ENCODE data around the gene GRAMD2A. TPM values are rescaled to one million over a fixed set of nuclear protein-coding genes. Genes with fewer than 3 reads are reported as not detected.

Gene GRAMD2A
- total and polyA plus RNA-seq, 2 experiments from 2014 or later, result 0.70 to 2.8 TPM

GRCh38 chr15:72139667-72140066, 57.9 kb downstream of the GRAMD2A start (continued):
- no peak for TF ChIP-seq ETS1 (IDR thresholded peaks at IDR 0.05)

DNA sequence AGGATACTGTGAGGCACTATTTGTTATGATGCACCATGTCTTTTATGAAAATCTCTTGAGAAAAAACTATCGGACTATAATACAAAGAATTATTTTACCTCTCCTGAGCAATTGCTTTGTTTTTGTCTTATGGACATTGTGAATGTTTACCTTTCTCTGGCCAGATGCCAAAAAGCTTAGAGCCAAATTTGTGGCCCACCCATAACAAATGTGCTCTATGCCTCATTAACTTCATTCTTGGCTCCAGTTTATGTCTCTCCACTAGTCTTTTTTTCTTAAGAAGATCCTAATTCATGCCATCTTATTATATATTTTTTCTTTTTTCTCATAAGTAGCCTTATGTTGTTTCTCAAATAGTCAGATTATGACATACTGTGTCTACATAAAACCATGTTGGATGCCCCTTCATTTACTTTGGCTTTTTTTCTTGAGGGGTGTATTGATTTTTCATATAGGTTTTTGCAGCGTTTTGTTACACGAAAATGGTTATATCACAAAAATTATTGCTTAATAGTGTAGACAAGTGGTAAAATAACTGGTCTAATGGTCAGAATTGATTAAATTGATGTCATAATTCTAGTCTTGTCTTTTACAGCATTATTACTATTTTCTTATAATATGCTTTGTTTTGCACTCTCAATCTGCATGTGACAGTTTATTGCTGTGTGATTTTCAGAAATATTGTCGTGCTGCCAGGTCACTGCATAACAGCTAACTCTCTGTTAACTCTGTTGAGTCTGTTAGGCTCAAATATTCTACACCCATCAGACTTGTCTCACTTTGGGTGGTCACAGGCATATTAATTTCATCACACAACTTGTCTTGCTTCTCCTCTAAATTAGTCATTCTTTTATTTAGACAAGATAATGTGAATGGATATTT, 61.2 kb downstream of the GRAMD2A start:
- Histone ChIP-seq H3K9me2 (ENCODE audit: insufficient read depth) (no peaks in the 10 kb centered on the region), H3F3A (replicated peaks; ENCODE audit: low read depth) (no peaks in the 10 kb centered on the region), H3K36me3 (ENCODE audit: insufficient read depth) (no peaks in the 10 kb centered on the region), H3K4me2 (no peak overlapping the region), H3K79me2 (replicated peaks; ENCODE audit: insufficient read depth) (no peaks in the 10 kb centered on the region), H3K27ac (ENCODE audit: low read depth) (no peak overlapping the region), H2AFZ (no peak overlapping the region), H4K20me1 (replicated peaks; ENCODE audit: insufficient read depth) (no peaks in the 10 kb centered on the region), H3K4me3 (no peak overlapping the region), H3K27me3 (ENCODE audit: insufficient read depth) (no peaks in the 10 kb centered on the region), H3K4me1 (ENCODE audit: insufficient read depth) (no peaks in the 10 kb centered on the region)
- Mint-ChIP-seq H3K4me1 (no peaks in the 10 kb centered on the region), H3K4me3 (no peak overlapping the region), H3K27ac (no peak overlapping the region), H3K9me3 (no peaks in the 10 kb centered on the region), H3K27me3 (ENCODE audit: insufficient read depth, low read depth, poor library complexity) (no peaks in the 10 kb centered on the region), H3K36me3 (ENCODE audit: low read depth) (no peaks in the 10 kb centered on the region)
- ATAC-seq (no peak), DNase-seq (ENCODE audit: low spot score) (no peak)
- TF ChIP-seq CTCF (conservative IDR thresholded peaks at IDR 0.05; ENCODE audit: low read depth in 2 of 2) (no peak), ZNF331 (CRISPR knock-in tag; IDR thresholded peaks at IDR 0.05; ENCODE audit: low read depth) (no peak), STAT1 (IDR thresholded peaks at IDR 0.05; ENCODE audit: unreplicated experiment) (no peak), REST (IDR thresholded peaks at IDR 0.05; ENCODE audit: unreplicated experiment) (no peak), JUNB (IDR thresholded peaks at IDR 0.05; ENCODE audit: unreplicated experiment) (no peak), ETS1 (IDR thresholded peaks at IDR 0.05) (no peak), POLR2AphosphoS5 (IDR thresholded peaks at IDR 0.05; ENCODE audit: low read depth) (no peak), NANOG (IDR thresholded peaks at IDR 0.05; ENCODE audit: borderline replicate concordance) (no peak), ZNF114 (CRISPR knock-in tag; IDR thresholded peaks at IDR 0.05) (no peak)
- TF ChIP-seq, protein P1, sequence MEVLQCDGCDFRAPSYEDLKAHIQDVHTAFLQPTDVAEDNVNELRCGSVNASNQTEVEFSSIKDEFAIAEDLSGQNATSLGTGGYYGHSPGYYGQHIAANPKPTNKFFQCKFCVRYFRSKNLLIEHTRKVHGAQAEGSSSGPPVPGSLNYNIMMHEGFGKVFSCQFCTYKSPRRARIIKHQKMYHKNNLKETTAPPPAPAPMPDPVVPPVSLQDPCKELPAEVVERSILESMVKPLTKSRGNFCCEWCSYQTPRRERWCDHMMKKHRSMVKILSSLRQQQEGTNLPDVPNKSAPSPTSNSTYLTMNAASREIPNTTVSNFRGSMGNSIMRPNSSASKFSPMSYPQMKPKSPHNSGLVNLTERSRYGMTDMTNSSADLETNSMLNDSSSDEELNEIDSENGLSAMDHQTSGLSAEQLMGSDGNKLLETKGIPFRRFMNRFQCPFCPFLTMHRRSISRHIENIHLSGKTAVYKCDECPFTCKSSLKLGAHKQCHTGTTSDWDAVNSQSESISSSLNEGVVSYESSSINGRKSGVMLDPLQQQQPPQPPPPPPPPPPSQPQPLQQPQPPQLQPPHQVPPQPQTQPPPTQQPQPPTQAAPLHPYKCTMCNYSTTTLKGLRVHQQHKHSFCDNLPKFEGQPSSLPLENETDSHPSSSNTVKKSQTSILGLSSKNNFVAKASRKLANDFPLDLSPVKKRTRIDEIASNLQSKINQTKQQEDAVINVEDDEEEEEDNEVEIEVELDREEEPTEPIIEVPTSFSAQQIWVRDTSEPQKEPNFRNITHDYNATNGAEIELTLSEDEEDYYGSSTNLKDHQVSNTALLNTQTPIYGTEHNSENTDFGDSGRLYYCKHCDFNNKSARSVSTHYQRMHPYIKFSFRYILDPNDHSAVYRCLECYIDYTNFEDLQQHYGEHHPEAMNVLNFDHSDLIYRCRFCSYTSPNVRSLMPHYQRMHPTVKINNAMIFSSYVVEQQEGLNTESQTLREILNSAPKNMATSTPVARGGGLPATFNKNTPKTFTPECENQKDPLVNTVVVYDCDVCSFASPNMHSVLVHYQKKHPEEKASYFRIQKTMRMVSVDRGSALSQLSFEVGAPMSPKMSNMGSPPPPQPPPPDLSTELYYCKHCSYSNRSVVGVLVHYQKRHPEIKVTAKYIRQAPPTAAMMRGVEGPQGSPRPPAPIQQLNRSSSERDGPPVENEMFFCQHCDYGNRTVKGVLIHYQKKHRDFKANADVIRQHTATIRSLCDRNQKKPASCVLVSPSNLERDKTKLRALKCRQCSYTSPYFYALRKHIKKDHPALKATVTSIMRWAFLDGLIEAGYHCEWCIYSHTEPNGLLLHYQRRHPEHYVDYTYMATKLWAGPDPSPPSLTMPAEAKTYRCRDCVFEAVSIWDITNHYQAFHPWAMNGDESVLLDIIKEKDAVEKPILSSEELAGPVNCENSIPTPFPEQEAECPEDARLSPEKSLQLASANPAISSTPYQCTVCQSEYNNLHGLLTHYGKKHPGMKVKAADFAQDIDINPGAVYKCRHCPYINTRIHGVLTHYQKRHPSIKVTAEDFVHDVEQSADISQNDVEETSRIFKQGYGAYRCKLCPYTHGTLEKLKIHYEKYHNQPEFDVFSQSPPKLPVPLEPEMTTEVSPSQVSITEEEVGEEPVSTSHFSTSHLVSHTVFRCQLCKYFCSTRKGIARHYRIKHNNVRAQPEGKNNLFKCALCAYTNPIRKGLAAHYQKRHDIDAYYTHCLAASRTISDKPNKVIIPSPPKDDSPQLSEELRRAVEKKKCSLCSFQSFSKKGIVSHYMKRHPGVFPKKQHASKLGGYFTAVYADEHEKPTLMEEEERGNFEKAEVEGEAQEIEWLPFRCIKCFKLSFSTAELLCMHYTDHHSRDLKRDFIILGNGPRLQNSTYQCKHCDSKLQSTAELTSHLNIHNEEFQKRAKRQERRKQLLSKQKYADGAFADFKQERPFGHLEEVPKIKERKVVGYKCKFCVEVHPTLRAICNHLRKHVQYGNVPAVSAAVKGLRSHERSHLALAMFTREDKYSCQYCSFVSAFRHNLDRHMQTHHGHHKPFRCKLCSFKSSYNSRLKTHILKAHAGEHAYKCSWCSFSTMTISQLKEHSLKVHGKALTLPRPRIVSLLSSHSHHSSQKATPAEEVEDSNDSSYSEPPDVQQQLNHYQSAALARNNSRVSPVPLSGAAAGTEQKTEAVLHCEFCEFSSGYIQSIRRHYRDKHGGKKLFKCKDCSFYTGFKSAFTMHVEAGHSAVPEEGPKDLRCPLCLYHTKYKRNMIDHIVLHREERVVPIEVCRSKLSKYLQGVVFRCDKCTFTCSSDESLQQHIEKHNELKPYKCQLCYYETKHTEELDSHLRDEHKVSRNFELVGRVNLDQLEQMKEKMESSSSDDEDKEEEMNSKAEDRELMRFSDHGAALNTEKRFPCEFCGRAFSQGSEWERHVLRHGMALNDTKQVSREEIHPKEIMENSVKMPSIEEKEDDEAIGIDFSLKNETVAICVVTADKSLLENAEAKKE (CRISPR knock-in tag; IDR thresholded peaks at IDR 0.05), result no peak

Measured in GM23338 (cell line).